Panc1 (cell line): Measurements from ENCODE around the gene SYT14. TPM values are rescaled to one million over a fixed set of nuclear protein-coding genes. Genes with fewer than 3 reads are reported as not detected.

Experiments used
- ATAC-seq: fragments of 200-7000 bp; cut with Tn5 transposase; 2 replicates; pipeline ENCODE4 v1.9.1; 2020; ENCODE audit warnings: mild to moderate bottlenecking, moderate library complexity
- BruUV-seq: library from RNA; stranded (reverse); fragments of 400-500 nt; replicated peaks from 2 replicates; lab custom pipeline; 2021; lab: Mats Ljungman, UMichigan
- CTCF ChIA-PET: fragments of 300-600 bp; sonication (Branson Sonifier 250); formaldehyde crosslinking; loops from one replicate; lab custom pipeline; 2022; ENCODE audit warnings: antibody characterized with exemption; lab: Charles Lee
- POLR2A ChIA-PET: fragments of 300-600 bp; sonication (Branson Sonifier 250); formaldehyde crosslinking; loops from one replicate; lab custom pipeline; 2022; ENCODE audit warnings: antibody characterized with exemption; lab: Charles Lee
- DNase-seq: peaks from one replicate; pipeline ENCODE4 v3.0.0-alpha.2; 2010; ENCODE audit warnings: low read depth, low spot score
- H3K27ac ChIP-seq: 2 replicates; pipeline ENCODE4 v1.5.1; 2011; ENCODE audit warnings: mild to moderate bottlenecking, low read length, inconsistent platforms
- H3K27me3 ChIP-seq: fragments of 200-500 bp; sonication (Bioruptor generic); 2 replicates; pipeline ENCODE4 v1.6.0; 2014; ENCODE audit warnings: low read length, inconsistent platforms; ENCODE audit not compliant: control insufficient read depth, insufficient read depth
- H3K36me3 ChIP-seq: fragments of 200-500 bp; sonication (Bioruptor generic); 2 replicates; pipeline ENCODE4 v1.5.1; 2014; ENCODE audit warnings: inconsistent platforms, mild to moderate bottlenecking, low read length, moderate library complexity; ENCODE audit not compliant: control insufficient read depth, insufficient read depth
- H3K4me1 ChIP-seq: 2 replicates; pipeline ENCODE4 v1.5.1; 2011; ENCODE audit warnings: inconsistent platforms, mild to moderate bottlenecking, low read length, moderate library complexity; ENCODE audit not compliant: control insufficient read depth, insufficient read depth
- H3K4me3 ChIP-seq, 2 experiments: 2 replicates each; pipeline ENCODE4 v1.5.1; 2011 to 2012; ENCODE audit warnings: low read depth in 2 of 2, low read length in 2 of 2, mild to moderate bottlenecking in 2 of 2, inconsistent platforms in 1 of 2, moderate library complexity in 1 of 2
- H3K9me3 ChIP-seq: fragments of 200-500 bp; sonication (Bioruptor generic); 2 replicates; pipeline ENCODE4 v1.5.1; 2014; ENCODE audit warnings: low read depth, mild to moderate bottlenecking, inconsistent platforms, low read length, moderate library complexity; ENCODE audit not compliant: control insufficient read depth, insufficient read depth
- POLR2AphosphoS5 ChIP-seq: IDR thresholded peaks from 2 replicates; pipeline ENCODE4 v1.6.1; 2012; ENCODE audit warnings: mild to moderate bottlenecking, low read depth, low read length, moderate library complexity
- SIN3A ChIP-seq: IDR thresholded peaks from 2 replicates; pipeline ENCODE4 v1.6.1; 2012; ENCODE audit warnings: low read depth, mild to moderate bottlenecking, low read length, moderate library complexity, borderline replicate concordance; ENCODE audit not compliant: insufficient read depth
- TCF7L2 ChIP-seq: IDR thresholded peaks from 2 replicates; pipeline ENCODE4 v1.6.1; 2011; ENCODE audit warnings: mild to moderate bottlenecking, low read depth, low read length, inconsistent platforms
- in situ Hi-C: cut with HindIII; loops from 2 replicates; pipeline ENCODE4 v1.10.0; 2016; ENCODE audit warnings: low sequenced_read_pairs, low pct_unique_long_range_greater_than_20kb
- intact Hi-C: fragments of 100-400 bp; cut with micrococcal nuclease; formaldehyde crosslinking; loops from one replicate; pipeline ENCODE4 v1.10.0; 2022; ENCODE audit not compliant: unreplicated experiment
- total RNA-seq: library from RNA; stranded (reverse); gene quantifications from one replicate; pipeline ENCODE4 v1.2.1, GENCODE V29; 2021; ENCODE audit not compliant: unreplicated experiment
- TF ChIP-seq, protein P1 (sequence below): fragments of 450-650 bp; IDR thresholded peaks from 2 replicates; pipeline ENCODE4 v1.5.1; 2017; ENCODE audit warnings: mild to moderate bottlenecking
- TF ChIP-seq, protein P2 (sequence below), 2 experiments: IDR thresholded peaks; 2 replicates each; pipeline ENCODE4 v1.6.1; 2011 to 2012; ENCODE audit warnings: low read depth in 2 of 2, control low read depth in 1 of 2, low read length in 1 of 2, mild to moderate bottlenecking in 1 of 2, moderate library complexity in 1 of 2; ENCODE audit not compliant: insufficient read depth in 1 of 2

SYT14 gene
- total RNA-seq, 1 experiment from 2014 or later: not detected

DNA sequence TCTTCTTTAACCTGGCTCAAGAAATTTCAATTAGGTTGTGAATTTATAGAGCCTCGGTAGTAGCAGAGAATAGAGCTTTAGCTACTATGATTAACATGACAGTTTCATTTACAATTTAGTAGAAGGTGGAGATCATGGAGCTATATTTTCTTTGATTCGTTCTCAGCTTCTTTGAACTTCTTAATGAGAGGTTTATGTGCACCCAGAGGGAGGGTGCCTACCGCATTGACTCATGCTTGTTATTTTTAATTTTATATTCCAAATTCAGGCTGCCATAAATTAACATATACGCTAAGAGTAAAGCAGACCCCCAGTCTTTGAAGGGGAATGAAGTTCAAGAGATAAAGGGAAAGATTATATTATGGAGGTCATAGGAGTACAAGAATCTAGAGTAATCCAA, 24.4 kb downstream of the SYT14 start:
- DNase-seq (no peak), ATAC-seq (no peak)
- Histone ChIP-seq H3K27ac (no peak overlapping the region), H3K9me3 (no peaks in the 10 kb centered on the region), H3K4me1 (no peaks in the 10 kb centered on the region), H3K4me3 (no peak overlapping the region), H3K36me3 (no peaks in the 10 kb centered on the region), H3K27me3 (no peaks in the 10 kb centered on the region)
- in situ Hi-C loops: no loop called here
- BruUV-seq: no TSS peak
- TF ChIP-seq TCF7L2 (no peak), POLR2AphosphoS5 (no peak), SIN3A (no peak)
- TF ChIP-seq, protein P1, sequence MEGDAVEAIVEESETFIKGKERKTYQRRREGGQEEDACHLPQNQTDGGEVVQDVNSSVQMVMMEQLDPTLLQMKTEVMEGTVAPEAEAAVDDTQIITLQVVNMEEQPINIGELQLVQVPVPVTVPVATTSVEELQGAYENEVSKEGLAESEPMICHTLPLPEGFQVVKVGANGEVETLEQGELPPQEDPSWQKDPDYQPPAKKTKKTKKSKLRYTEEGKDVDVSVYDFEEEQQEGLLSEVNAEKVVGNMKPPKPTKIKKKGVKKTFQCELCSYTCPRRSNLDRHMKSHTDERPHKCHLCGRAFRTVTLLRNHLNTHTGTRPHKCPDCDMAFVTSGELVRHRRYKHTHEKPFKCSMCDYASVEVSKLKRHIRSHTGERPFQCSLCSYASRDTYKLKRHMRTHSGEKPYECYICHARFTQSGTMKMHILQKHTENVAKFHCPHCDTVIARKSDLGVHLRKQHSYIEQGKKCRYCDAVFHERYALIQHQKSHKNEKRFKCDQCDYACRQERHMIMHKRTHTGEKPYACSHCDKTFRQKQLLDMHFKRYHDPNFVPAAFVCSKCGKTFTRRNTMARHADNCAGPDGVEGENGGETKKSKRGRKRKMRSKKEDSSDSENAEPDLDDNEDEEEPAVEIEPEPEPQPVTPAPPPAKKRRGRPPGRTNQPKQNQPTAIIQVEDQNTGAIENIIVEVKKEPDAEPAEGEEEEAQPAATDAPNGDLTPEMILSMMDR: no peak
- TF ChIP-seq, protein P2, sequence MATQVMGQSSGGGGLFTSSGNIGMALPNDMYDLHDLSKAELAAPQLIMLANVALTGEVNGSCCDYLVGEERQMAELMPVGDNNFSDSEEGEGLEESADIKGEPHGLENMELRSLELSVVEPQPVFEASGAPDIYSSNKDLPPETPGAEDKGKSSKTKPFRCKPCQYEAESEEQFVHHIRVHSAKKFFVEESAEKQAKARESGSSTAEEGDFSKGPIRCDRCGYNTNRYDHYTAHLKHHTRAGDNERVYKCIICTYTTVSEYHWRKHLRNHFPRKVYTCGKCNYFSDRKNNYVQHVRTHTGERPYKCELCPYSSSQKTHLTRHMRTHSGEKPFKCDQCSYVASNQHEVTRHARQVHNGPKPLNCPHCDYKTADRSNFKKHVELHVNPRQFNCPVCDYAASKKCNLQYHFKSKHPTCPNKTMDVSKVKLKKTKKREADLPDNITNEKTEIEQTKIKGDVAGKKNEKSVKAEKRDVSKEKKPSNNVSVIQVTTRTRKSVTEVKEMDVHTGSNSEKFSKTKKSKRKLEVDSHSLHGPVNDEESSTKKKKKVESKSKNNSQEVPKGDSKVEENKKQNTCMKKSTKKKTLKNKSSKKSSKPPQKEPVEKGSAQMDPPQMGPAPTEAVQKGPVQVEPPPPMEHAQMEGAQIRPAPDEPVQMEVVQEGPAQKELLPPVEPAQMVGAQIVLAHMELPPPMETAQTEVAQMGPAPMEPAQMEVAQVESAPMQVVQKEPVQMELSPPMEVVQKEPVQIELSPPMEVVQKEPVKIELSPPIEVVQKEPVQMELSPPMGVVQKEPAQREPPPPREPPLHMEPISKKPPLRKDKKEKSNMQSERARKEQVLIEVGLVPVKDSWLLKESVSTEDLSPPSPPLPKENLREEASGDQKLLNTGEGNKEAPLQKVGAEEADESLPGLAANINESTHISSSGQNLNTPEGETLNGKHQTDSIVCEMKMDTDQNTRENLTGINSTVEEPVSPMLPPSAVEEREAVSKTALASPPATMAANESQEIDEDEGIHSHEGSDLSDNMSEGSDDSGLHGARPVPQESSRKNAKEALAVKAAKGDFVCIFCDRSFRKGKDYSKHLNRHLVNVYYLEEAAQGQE (IDR thresholded peaks at IDR 0.05; ENCODE audit: insufficient read depth in 1 of 2, low read depth in 2 of 2, low read length in 1 of 2): no peak
- intact Hi-C loops: no loop called here
- ChIA-PET POLR2A (no interaction called here), CTCF (no interaction called here)

DNA sequence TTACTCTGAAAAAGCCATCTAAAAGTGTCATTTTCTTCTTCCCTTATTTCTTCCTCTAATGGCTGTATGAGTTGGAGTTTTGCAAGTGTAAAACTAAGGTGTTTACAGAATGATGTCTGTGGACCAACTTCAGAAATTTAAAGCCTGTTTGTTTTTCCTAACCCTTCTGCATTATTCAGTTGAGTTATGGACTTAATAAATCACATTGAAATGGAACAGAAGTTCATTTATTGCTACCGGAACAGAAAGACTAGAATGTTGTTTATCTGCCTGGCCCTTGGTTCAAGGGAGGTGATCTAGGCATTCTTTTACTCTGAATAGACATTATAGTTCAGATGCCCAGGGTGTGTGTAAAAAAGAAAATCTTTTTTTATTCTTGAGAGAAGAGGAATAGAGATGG, 24.8 kb downstream of the SYT14 start:
- TF ChIP-seq, protein P1: no peak
- TF ChIP-seq POLR2AphosphoS5 (no peak), SIN3A (no peak), TCF7L2 (no peak)
- TF ChIP-seq, protein P2 (IDR thresholded peaks at IDR 0.05; ENCODE audit: insufficient read depth in 1 of 2, low read depth in 2 of 2, low read length in 1 of 2): no peak
- POLR2A ChIA-PET: no interaction called here
- in situ Hi-C loops (no loop called here), intact Hi-C loops (no loop called here)
- no TSS peak for BruUV-seq
- no peak for ATAC-seq
- H3K27me3 ChIP-seq: no peaks in the 10 kb centered on the region
- DNase-seq: no peak
- H3K36me3 ChIP-seq: no peaks in the 10 kb centered on the region
- H3K9me3 ChIP-seq: no peaks in the 10 kb centered on the region
- CTCF ChIA-PET: no interaction called here
- H3K4me1 ChIP-seq: no peaks in the 10 kb centered on the region
- H3K27ac ChIP-seq: no peak overlapping the region
- no peak overlapping the region for H3K4me3 ChIP-seq
